Progenitor cell of endocrine pancreas (in vitro differentiated cells): ENCODE data around the gene NOL3. TPM values are rescaled to one million over a fixed set of nuclear protein-coding genes. Genes with fewer than 3 reads are reported as not detected.

Experiments used
- DNase-seq: peaks from one replicate; pipeline ENCODE4 v3.0.0; 2021; ENCODE audit warnings: low spot score; ENCODE audit not compliant: unreplicated experiment
- H3K27ac Mint-ChIP-seq: 2 replicates; pipeline ENCODE4 v1.8.0; 2021; ENCODE audit warnings: mild to moderate bottlenecking, moderate library complexity, mixed read lengths
- H3K27me3 Mint-ChIP-seq: 2 replicates; pipeline ENCODE4 v1.8.0; 2021; ENCODE audit warnings: mixed read lengths
- H3K36me3 Mint-ChIP-seq: 2 replicates; pipeline ENCODE4 v1.8.0; 2022; ENCODE audit warnings: mixed read lengths; ENCODE audit not compliant: insufficient read depth
- H3K4me1 Mint-ChIP-seq: 2 replicates; pipeline ENCODE4 v1.8.0; 2021; ENCODE audit warnings: low read depth, mixed read lengths
- H3K4me3 Mint-ChIP-seq: 2 replicates; pipeline ENCODE4 v1.8.0; 2021; ENCODE audit warnings: low read depth, mild to moderate bottlenecking, moderate library complexity, mixed read lengths
- H3K9me3 Mint-ChIP-seq: 2 replicates; pipeline ENCODE4 v1.8.0; 2021; ENCODE audit warnings: low read depth, mixed read lengths
- total RNA-seq: library from RNA; stranded (reverse); gene quantifications from 2 replicates; pipeline ENCODE4 v1.2.1, GENCODE V29; 2021
- TF ChIP-seq, protein P1 (sequence below): fragments of 200-600 bp; sonication (generic); IDR thresholded peaks from one replicate; pipeline ENCODE4 v1.5.0; 2021; ENCODE audit warnings: antibody characterized with exemption, mild to moderate bottlenecking; ENCODE audit not compliant: unreplicated experiment

The NOL3 gene
- total RNA-seq, 1 donor from 2014 or later = 9.4 TPM

DNA sequence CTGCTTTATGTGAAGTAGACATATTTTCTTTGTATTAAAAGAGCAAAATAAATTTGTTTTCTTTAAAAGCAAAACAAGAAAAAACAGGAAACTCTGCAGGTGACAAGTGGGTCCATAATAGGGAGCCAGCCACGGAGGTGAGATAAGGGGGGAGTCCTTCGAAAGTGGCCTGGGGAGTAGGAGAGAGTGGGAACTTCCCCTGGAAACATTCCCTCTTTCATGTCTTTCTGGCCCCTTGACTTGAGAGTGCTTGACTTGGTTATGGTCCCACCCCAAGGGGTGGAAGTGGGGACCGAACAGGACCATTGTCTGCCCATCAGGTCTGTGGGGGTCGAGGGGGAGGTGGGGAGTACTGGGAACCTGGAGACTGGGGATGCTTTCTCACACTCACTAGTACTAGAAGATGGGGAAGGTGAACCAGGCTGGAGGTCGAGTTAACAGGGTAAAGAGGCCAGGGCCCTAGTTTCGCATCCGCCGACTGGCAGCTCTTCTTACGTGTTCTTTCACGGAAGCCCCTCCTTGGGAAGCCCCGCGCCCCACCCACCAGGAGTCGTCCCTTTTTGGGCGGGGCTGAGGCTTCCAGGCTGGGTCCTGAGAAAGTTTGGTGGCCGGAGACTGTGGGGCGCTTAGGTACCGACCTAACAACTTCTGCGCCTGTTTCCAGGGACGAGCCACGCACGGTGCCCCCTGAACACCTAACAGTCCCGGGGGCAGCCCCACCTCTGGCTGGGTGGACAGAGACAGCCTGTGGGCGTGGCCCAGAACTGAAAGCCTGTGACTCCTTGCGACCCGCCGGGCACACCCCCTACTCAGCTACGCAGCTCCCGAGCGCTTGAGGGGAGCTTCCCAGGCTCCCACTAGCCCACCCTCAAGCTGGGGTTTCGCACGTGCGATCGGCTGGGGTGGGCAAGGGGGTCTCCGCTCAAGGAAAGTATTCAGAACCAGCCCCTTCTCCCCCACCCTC is 11.4 kb upstream of the NOL3 start:
- DNase-seq = no peak
- Mint-ChIP-seq H3K27ac (no peak overlapping the region), H3K27me3 (peaks cover 77% of the 10 kb centered on the region), H3K36me3 (no peaks in the 10 kb centered on the region), H3K4me1 (peaks cover 4% of the 10 kb centered on the region), H3K9me3 (no peaks in the 10 kb centered on the region), H3K4me3 (peak overlapping the region; percentile 75)
- TF ChIP-seq, protein P1, sequence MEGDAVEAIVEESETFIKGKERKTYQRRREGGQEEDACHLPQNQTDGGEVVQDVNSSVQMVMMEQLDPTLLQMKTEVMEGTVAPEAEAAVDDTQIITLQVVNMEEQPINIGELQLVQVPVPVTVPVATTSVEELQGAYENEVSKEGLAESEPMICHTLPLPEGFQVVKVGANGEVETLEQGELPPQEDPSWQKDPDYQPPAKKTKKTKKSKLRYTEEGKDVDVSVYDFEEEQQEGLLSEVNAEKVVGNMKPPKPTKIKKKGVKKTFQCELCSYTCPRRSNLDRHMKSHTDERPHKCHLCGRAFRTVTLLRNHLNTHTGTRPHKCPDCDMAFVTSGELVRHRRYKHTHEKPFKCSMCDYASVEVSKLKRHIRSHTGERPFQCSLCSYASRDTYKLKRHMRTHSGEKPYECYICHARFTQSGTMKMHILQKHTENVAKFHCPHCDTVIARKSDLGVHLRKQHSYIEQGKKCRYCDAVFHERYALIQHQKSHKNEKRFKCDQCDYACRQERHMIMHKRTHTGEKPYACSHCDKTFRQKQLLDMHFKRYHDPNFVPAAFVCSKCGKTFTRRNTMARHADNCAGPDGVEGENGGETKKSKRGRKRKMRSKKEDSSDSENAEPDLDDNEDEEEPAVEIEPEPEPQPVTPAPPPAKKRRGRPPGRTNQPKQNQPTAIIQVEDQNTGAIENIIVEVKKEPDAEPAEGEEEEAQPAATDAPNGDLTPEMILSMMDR = no peak

DNA sequence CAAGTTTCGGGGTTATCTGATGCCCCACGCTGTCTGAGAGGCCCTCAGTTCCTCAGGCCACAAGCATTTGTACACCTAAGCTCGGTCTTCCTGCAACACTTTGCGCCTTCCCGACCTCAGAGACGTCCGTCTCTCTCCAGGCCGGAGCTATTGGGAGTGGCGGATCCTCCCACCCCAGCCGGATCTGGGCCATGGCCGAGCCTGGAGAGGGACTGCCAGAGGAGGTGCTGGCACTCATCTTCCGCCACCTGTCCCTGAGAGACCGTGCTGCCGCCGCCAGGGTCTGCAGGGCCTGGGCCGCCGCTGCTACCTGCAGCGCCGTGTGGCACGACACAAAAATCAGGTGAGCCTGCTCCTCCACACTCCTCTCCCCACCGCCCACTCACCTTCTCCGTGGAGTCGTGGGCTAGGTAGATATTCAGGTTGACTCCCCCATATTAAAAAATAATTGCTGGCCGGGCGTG is 8.7 kb upstream of the NOL3 start:
- H3K9me3 Mint-ChIP-seq = no peaks in the 10 kb centered on the region
- TF ChIP-seq, protein P1 = no peak
- no peak for DNase-seq
- no peak overlapping the region for H3K4me3 Mint-ChIP-seq
- peaks cover 80% of the 10 kb centered on the region for H3K27me3 Mint-ChIP-seq
- peaks cover 2% of the 10 kb centered on the region for H3K4me1 Mint-ChIP-seq
- no peaks in the 10 kb centered on the region for H3K36me3 Mint-ChIP-seq
- H3K27ac Mint-ChIP-seq = no peak overlapping the region

DNA sequence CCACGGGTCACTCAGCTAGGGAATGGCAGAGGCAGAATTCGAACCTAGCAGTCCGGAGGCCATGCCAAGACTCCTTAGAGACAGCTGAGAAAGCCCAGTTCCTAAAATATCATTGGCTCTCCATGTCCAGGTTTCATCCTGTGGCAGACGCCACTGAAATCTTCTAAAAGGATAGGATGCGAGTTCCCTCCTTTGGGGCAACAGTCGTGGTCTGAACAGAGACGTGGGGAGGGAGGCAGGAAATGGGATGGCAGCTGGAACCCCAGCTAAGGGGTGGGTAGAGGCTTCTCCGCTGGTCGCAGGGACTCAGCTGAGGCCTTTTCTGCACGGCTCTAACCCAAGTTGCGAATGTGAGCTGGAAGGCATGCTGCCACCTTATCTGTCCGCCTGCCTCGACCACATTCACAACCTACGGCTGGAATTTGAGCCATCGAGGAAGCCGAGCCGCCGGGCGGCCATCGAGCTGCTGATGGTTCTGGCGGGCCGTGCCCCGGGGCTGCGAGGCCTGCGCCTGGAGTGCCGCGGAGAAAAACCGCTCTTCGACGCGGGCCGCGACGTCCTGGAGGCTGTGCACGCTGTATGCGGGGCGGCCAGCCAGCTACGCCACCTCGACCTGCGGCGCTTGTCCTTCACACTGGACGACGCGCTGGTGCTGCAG is 7.7 kb upstream of the NOL3 start:
- TF ChIP-seq, protein P1 = no peak
- Mint-ChIP-seq H3K27me3 (peaks cover 80% of the 10 kb centered on the region), H3K36me3 (no peaks in the 10 kb centered on the region), H3K4me1 (peaks cover 2% of the 10 kb centered on the region), H3K27ac (no peak overlapping the region), H3K9me3 (no peaks in the 10 kb centered on the region), H3K4me3 (no peak overlapping the region)
- no peak for DNase-seq

DNA sequence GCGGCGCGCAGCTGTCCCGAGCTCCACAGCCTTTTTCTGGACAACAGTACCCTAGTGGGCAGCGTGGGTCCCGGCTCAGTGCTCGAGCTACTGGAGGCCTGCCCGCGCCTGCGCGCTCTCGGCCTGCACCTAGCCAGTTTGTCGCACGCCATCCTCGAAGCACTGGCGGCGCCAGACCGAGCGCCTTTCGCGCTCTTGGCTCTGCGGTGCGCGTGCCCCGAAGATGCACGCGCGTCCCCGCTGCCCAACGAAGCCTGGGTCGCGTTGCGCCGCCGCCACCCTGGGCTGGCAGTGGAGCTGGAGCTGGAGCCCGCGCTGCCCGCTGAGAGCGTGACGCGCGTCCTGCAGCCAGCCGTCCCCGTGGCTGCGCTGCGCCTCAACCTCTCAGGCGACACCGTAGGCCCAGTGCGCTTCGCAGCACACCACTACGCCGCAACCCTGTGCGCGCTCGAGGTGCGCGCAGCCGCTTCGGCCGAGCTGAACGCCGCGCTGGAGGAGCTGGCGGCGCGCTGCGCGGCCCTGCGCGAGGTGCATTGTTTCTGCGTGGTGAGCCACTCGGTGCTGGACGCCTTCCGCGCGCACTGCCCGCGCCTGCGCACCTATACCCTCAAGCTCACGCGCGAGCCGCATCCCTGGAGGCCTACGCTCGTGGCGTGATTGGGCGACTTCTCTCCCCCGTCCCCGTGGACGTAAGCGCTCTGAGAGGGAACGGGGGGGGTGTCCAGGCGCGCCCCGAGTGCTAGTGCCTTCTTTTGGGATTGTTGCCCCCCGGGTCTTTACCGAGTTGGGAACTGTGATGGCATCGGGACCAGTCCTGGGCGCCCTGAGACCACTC is 7.0 kb upstream of the NOL3 start:
- Mint-ChIP-seq H3K4me3 (peak overlapping the region; percentile 31), H3K27me3 (peaks cover 80% of the 10 kb centered on the region), H3K9me3 (no peaks in the 10 kb centered on the region), H3K27ac (no peak overlapping the region), H3K36me3 (no peaks in the 10 kb centered on the region), H3K4me1 (peaks cover 2% of the 10 kb centered on the region)
- no peak for DNase-seq
- TF ChIP-seq, protein P1 = no peak
